Measurements from ENCODE around the gene SUSD4.

The SUSD4 gene

GRCh38 chr1:223329664-223330415 lies 34.1 kb downstream of the SUSD4 start:
- no peak for DNase-seq (ENCODE audit: low spot score)

- no peak for DNase-seq (ENCODE audit: low spot score)
Measured at GRCh38 chr1:223329252-223329651, 34.7 kb downstream of the SUSD4 start.

GRCh38 chr1:223328566-223328965 lies 35.4 kb downstream of the SUSD4 start:
- DNase-seq (ENCODE audit: low spot score): no peak

GRCh38 chr1:223326776-223327175 lies 37.2 kb downstream of the SUSD4 start:
- DNase-seq (ENCODE audit: low spot score): no peak

GRCh38 chr1:223323491-223324484 lies 40.2 kb downstream of the SUSD4 start:
- DNase-seq (ENCODE audit: low spot score): no peak

GRCh38 chr1:223322868-223323267 lies 41.1 kb downstream of the SUSD4 start:
- DNase-seq (ENCODE audit: low spot score): no peak

- no peak for DNase-seq (ENCODE audit: low spot score)
Measured at GRCh38 chr1:223320959-223321358, 43.0 kb downstream of the SUSD4 start.

GRCh38 chr1:223319905-223320580 lies 43.9 kb downstream of the SUSD4 start:
- no peak for DNase-seq (ENCODE audit: low spot score)

- DNase-seq (ENCODE audit: low spot score): no peak
Measured at GRCh38 chr1:223319398-223319797, 44.6 kb downstream of the SUSD4 start.

- DNase-seq (ENCODE audit: low spot score): no peak
Measured at GRCh38 chr1:223316082-223316481, 47.9 kb downstream of the SUSD4 start.

- DNase-seq (ENCODE audit: low spot score): no peak
Measured at GRCh38 chr1:223315665-223316064, 48.3 kb downstream of the SUSD4 start.

- no peak for DNase-seq (ENCODE audit: low spot score)
Measured at GRCh38 chr1:223313415-223313754, 50.6 kb downstream of the SUSD4 start.

GRCh38 chr1:223312705-223313414 lies 51.1 kb downstream of the SUSD4 start:
- no peak for DNase-seq (ENCODE audit: low spot score)

GRCh38 chr1:223312273-223312672 lies 51.7 kb downstream of the SUSD4 start:
- DNase-seq (ENCODE audit: low spot score): no peak

GRCh38 chr1:223311826-223312225 lies 52.1 kb downstream of the SUSD4 start:
- no peak for DNase-seq (ENCODE audit: low spot score)

GRCh38 chr1:223308136-223308535 lies 55.8 kb downstream of the SUSD4 start:
- DNase-seq (ENCODE audit: low spot score): no peak

GRCh38 chr1:223307544-223307943 lies 56.4 kb downstream of the SUSD4 start:
- DNase-seq (ENCODE audit: low spot score): no peak

- DNase-seq (ENCODE audit: low spot score): no peak
Measured at GRCh38 chr1:223304931-223305330, 59.0 kb downstream of the SUSD4 start.

- no peak for DNase-seq (ENCODE audit: low spot score)
Measured at GRCh38 chr1:223301371-223301770, 62.6 kb downstream of the SUSD4 start.

GRCh38 chr1:223299553-223299952 lies 64.4 kb downstream of the SUSD4 start:
- DNase-seq (ENCODE audit: low spot score): no peak

- no peak for DNase-seq (ENCODE audit: low spot score)
Measured at GRCh38 chr1:223298701-223299100, 65.3 kb downstream of the SUSD4 start.

GRCh38 chr1:223297800-223298199 lies 66.2 kb downstream of the SUSD4 start:
- DNase-seq (ENCODE audit: low spot score): no peak

Measured in globus pallidus (tissue), 1 donor.